ENCODE results near the gene YOD1.

The YOD1 gene

GRCh38 chr1:207025146-207025880 lies 25.7 kb downstream of the YOD1 start:
- peak; percentile 41 for DNase-seq
- peak overlapping the region in 1 of 2 experiments; percentile 29 for H2BK12ac ChIP-seq (ENCODE audit: low read length in 2 of 2)

GRCh38 chr1:207024202-207025145 lies 26.5 kb downstream of the YOD1 start:
- H3K36me3 ChIP-seq (ENCODE audit: control insufficient read depth in 1 of 2, insufficient read depth in 2 of 2, low read depth in 1 of 2, low read length in 2 of 2), result no peaks in the 10 kb centered on the region
- peak overlapping the region; percentile 33 for H2BK15ac ChIP-seq (ENCODE audit: low read depth, poor library complexity, severe bottlenecking)
- peak overlapping the region; percentile 99 for H3K27ac ChIP-seq (ENCODE audit: low read length, poor library complexity, severe bottlenecking)
- no peaks in the 10 kb centered on the region for H3K79me1 ChIP-seq (replicated peaks; ENCODE audit: low read length, poor library complexity, severe bottlenecking)
- H3K9ac ChIP-seq (ENCODE audit: low read length), result no peak overlapping the region
- H2BK120ac ChIP-seq (ENCODE audit: low read depth, low read length), result peak overlapping the region; percentile 77
- H3K27me3 ChIP-seq (ENCODE audit: control insufficient read depth in 1 of 2, insufficient read depth in 1 of 2, low read length in 2 of 2), result no peaks in the 10 kb centered on the region
- H2AFZ ChIP-seq (ENCODE audit: low read depth, low read length), result peak overlapping the region; percentile 36
- H3K23ac ChIP-seq (ENCODE audit: low read length in 2 of 2), result no peak overlapping the region
- H3K4me1 ChIP-seq (ENCODE audit: control insufficient read depth, insufficient read depth, low read depth, low read length), result peaks cover 22% of the 10 kb centered on the region
- peak overlapping the region; percentile 7 to 32 for H3K4ac ChIP-seq (ENCODE audit: low read depth in 1 of 2, low read length in 2 of 2)
- DNase-seq, result no peak
- peak overlapping the region; percentile 14 for H4K91ac ChIP-seq (ENCODE audit: low read length)
- whole genome bisulfite sequencing, result 75% methylated on average over 13 of the region's 18 CpGs
- no peaks in the 10 kb centered on the region for H3K9me3 ChIP-seq (ENCODE audit: control insufficient read depth, low read length)
- H4K8ac ChIP-seq (ENCODE audit: low read length), result peak overlapping the region; percentile 27
- H3K4me3 ChIP-seq (ENCODE audit: insufficient read depth in 1 of 2, low read depth in 1 of 2, low read length in 2 of 2), result no peak overlapping the region
- H2AK5ac ChIP-seq (ENCODE audit: low read length, severe bottlenecking), result peak overlapping the region; percentile 13
- no peak overlapping the region for H3K14ac ChIP-seq (ENCODE audit: low read length in 2 of 2)
- no peak overlapping the region for H3K4me2 ChIP-seq (ENCODE audit: low read length, poor library complexity, severe bottlenecking)
- H2BK12ac ChIP-seq (ENCODE audit: low read length in 2 of 2), result peak overlapping the region; percentile 38 to 61
- H3K18ac ChIP-seq (ENCODE audit: low read depth in 1 of 2, low read length in 2 of 2), result peak overlapping the region; percentile 1 to 70
- H2BK5ac ChIP-seq (ENCODE audit: low read depth, low read length, poor library complexity, severe bottlenecking), result peak overlapping the region; percentile 66

More at GRCh38 chr1:207025146-207025880, 25.7 kb downstream of the YOD1 start:
- Histone ChIP-seq H3K18ac (ENCODE audit: low read depth in 1 of 2, low read length in 2 of 2) (peak overlapping the region; percentile 26 to 83), H2BK120ac (ENCODE audit: low read depth, low read length) (peak overlapping the region; percentile 6), H4K91ac (ENCODE audit: low read length) (peak overlapping the region; percentile 19), H3K4me2 (ENCODE audit: low read length, poor library complexity, severe bottlenecking) (peak overlapping the region; percentile 33), H3K27ac (ENCODE audit: low read length, poor library complexity, severe bottlenecking) (peak overlapping the region; percentile 99), H3K23ac (ENCODE audit: low read length in 2 of 2) (no peak overlapping the region), H3K4ac (ENCODE audit: low read depth in 1 of 2, low read length in 2 of 2) (no peak overlapping the region), H2BK5ac (ENCODE audit: low read depth, low read length, poor library complexity, severe bottlenecking) (peak overlapping the region; percentile 77), H3K4me1 (ENCODE audit: control insufficient read depth, insufficient read depth, low read depth, low read length) (peaks cover 22% of the 10 kb centered on the region), H3K9me3 (ENCODE audit: control insufficient read depth, low read length) (no peaks in the 10 kb centered on the region), H2AK5ac (ENCODE audit: low read length, severe bottlenecking) (peak overlapping the region; percentile 93), H3K4me3 (ENCODE audit: insufficient read depth in 1 of 2, low read depth in 1 of 2, low read length in 2 of 2) (no peak overlapping the region), H3K79me1 (replicated peaks; ENCODE audit: low read length, poor library complexity, severe bottlenecking) (no peaks in the 10 kb centered on the region), H3K36me3 (ENCODE audit: control insufficient read depth in 1 of 2, insufficient read depth in 2 of 2, low read depth in 1 of 2, low read length in 2 of 2) (no peaks in the 10 kb centered on the region), H3K9ac (ENCODE audit: low read length) (no peak overlapping the region), H3K14ac (ENCODE audit: low read length in 2 of 2) (peak overlapping the region in 1 of 2 experiments; percentile 72), H4K8ac (ENCODE audit: low read length) (peak overlapping the region; percentile 87), H3K27me3 (ENCODE audit: control insufficient read depth in 1 of 2, insufficient read depth in 1 of 2, low read length in 2 of 2) (no peaks in the 10 kb centered on the region), H2AFZ (ENCODE audit: low read depth, low read length) (no peak overlapping the region), H2BK15ac (ENCODE audit: low read depth, poor library complexity, severe bottlenecking) (peak overlapping the region; percentile 33)
- 49% methylated on average over 4 of the region's 5 CpGs for whole genome bisulfite sequencing

GRCh38 chr1:207022996-207023679 lies 27.9 kb downstream of the YOD1 start:
- H2BK120ac ChIP-seq (ENCODE audit: low read depth, low read length), result no peak overlapping the region
- H3K27ac ChIP-seq (ENCODE audit: low read length, poor library complexity, severe bottlenecking), result no peak overlapping the region
- H2BK5ac ChIP-seq (ENCODE audit: low read depth, low read length, poor library complexity, severe bottlenecking), result no peak overlapping the region
- H3K14ac ChIP-seq (ENCODE audit: low read length in 2 of 2), result peak overlapping the region in 1 of 2 experiments; percentile 45
- H3K9ac ChIP-seq (ENCODE audit: low read length), result no peak overlapping the region
- H2BK15ac ChIP-seq (ENCODE audit: low read depth, poor library complexity, severe bottlenecking), result no peak overlapping the region
- WGBS, result 94% methylated on average over 8 of the region's 8 CpGs
- H3K4me1 ChIP-seq (ENCODE audit: control insufficient read depth, insufficient read depth, low read depth, low read length), result peaks cover 22% of the 10 kb centered on the region
- H3K23ac ChIP-seq (ENCODE audit: low read length in 2 of 2), result no peak overlapping the region
- no peak overlapping the region for H2BK12ac ChIP-seq (ENCODE audit: low read length in 2 of 2)
- H3K36me3 ChIP-seq (ENCODE audit: control insufficient read depth in 1 of 2, insufficient read depth in 2 of 2, low read depth in 1 of 2, low read length in 2 of 2), result no peaks in the 10 kb centered on the region
- H3K18ac ChIP-seq (ENCODE audit: low read depth in 1 of 2, low read length in 2 of 2), result no peak overlapping the region
- H3K27me3 ChIP-seq (ENCODE audit: control insufficient read depth in 1 of 2, insufficient read depth in 1 of 2, low read length in 2 of 2), result no peaks in the 10 kb centered on the region
- no peak overlapping the region for H2AFZ ChIP-seq (ENCODE audit: low read depth, low read length)
- H3K4me2 ChIP-seq (ENCODE audit: low read length, poor library complexity, severe bottlenecking), result no peak overlapping the region
- no peak overlapping the region for H4K8ac ChIP-seq (ENCODE audit: low read length)
- peak overlapping the region; percentile 71 for H2AK5ac ChIP-seq (ENCODE audit: low read length, severe bottlenecking)
- no peaks in the 10 kb centered on the region for H3K9me3 ChIP-seq (ENCODE audit: control insufficient read depth, low read length)
- DNase-seq, result no peak
- H3K4ac ChIP-seq (ENCODE audit: low read depth in 1 of 2, low read length in 2 of 2), result no peak overlapping the region
- H4K91ac ChIP-seq (ENCODE audit: low read length), result no peak overlapping the region
- no peaks in the 10 kb centered on the region for H3K79me1 ChIP-seq (replicated peaks; ENCODE audit: low read length, poor library complexity, severe bottlenecking)
- no peak overlapping the region for H3K4me3 ChIP-seq (ENCODE audit: insufficient read depth in 1 of 2, low read depth in 1 of 2, low read length in 2 of 2)
